ENCODE results near the gene TYW5.

TYW5 gene, protein sequence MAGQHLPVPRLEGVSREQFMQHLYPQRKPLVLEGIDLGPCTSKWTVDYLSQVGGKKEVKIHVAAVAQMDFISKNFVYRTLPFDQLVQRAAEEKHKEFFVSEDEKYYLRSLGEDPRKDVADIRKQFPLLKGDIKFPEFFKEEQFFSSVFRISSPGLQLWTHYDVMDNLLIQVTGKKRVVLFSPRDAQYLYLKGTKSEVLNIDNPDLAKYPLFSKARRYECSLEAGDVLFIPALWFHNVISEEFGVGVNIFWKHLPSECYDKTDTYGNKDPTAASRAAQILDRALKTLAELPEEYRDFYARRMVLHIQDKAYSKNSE

GRCh38 chr2:199955339-199956061 is at the start of gene TYW5, which contains the start of gene MAIP1:
TSS of gene TYW5 (minus strand) at chr2:199955491. CDS start at chr2:199955470, 21 bp downstream.
TSS of gene MAIP1 (plus strand) at chr2:199955582. CDS start at chr2:199955799, 217 bp downstream.
- DNase-seq, result peak; percentile 79 to 98 (median 84)
- intact Hi-C loops (cut with DNase I), result loop anchor here (2.0 kb wide), 1 partner anchor 45 kb away; the partner anchor contains the start of gene C2orf69

DNA sequence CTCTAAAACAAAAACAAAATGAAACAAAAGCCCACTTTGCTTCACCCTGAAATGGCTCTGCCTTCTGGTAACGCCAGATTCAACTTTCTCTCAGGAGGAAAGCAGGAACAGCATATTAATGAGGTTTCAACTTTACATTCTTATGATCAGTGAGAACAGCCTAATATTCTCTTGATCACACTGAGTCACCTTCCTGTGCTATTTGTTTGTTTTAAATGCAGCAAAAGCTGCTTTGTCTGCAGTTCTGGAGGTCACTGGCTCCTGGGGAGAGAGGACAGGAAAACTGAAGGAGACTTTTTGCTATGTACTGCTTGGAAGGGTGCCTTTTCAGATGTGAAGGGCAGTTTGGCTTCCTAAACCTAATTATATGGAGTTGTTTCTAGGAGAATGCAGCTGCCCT is 48.2 kb upstream of the TYW5 start:
- no peak for DNase-seq
- intact Hi-C loops (cut with DNase I), result no loop called here

DNA sequence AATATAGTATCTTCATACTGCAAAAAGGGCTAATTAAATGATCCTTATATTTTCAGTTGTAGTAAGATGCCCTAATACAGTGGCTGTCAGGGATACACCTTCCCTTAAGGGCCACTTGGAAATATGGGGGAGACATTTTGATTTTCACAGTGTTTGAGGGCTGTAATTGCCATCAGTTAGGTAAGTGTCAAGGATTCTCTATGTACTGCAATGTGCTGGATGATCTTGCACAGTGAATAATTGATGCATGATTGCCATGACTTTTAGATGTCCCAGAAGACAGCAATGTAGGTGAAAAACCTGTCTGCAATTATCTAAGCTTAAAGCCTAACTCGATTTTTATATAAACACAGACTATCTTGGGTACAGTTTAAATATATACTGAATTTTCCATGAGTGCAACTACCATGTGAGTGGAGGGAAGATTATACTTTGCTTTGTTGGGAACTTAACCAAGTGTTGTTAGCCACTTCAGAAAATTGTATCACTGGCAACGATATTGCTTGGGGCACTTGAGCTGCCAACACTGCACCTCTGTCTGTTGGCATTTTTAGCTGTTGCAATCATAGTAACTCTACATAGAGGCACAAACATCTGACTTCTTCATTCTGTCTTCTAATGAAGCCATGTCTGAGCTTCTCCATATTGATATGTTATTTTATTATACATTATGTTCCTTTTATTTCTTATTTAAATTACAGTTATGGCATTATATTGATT is 45.3 kb upstream of the TYW5 start:
- intact Hi-C loops (cut with DNase I), result no loop called here
- no peak for DNase-seq

DNA sequence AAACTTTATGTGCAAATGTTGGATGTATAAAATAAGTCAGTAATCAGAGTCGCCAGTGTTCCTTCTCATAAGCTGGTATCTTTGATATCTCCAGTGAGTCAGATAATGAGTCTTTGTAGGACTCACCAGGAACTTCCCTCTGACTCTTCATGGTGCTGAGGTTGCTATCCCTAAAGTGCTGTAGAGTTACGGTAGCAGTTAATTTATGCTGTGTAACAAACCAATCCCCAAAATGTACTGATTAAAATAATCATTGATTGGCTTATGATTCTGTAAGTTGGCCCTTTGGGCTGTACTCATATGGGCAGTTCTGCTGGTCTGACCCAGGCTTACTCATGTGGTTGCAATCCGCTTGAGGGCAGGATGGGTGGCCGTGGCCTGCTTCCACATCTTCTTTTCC is 43.9 kb upstream of the TYW5 start:
- DNase-seq, result no peak
- intact Hi-C loops (cut with DNase I), result no loop called here

DNA sequence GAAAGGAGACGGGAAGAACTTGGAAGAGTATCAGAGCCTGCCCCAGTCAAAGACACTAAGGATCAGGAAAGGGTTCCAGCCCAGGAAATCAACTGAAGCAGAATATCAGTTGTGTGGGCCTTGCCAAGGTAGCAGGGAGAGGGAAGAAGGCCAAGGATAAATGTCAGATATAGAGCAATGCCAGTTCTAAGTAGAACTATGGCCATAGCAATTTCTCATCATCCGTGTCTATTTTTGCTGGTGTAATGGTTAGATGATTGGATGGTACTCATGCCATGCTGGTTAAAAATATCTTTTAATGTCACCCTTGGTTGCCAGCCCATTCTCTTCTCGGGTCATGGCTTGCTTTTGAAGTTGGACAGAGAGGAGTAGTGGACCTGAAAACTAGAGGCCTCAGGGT is 42.0 kb upstream of the TYW5 start:
- intact Hi-C loops (cut with DNase I), result no loop called here

DNA sequence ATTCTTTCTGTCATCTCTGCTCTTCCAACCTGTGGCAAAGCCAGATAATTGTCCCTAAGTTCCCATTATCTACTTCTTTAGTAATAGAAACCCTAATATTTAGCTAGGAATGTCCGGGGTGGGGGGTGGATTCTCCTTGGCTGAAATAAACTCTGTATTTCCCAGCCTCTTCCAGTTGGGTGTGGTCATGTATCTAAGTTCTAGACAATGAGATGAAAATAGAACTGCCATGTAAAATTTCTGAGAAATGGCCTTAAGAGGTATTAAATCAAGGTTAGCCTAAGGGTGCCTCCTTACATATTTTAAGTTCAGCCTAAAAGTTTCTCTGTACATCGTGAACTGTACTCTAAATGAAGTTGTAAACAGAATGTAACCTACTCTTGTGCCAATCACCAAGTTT is 39.6 kb upstream of the TYW5 start:
- intact Hi-C loops (cut with DNase I), result no loop called here
- DNase-seq, result no peak

More for the DNA sequence above, 42.0 kb upstream of the TYW5 start:
- DNase-seq, result no peak

GRCh38 chr2:199994371-199994770 is 39.1 kb upstream of the TYW5 start:
- DNase-seq, result no peak
- intact Hi-C loops (cut with DNase I), result no loop called here

DNA sequence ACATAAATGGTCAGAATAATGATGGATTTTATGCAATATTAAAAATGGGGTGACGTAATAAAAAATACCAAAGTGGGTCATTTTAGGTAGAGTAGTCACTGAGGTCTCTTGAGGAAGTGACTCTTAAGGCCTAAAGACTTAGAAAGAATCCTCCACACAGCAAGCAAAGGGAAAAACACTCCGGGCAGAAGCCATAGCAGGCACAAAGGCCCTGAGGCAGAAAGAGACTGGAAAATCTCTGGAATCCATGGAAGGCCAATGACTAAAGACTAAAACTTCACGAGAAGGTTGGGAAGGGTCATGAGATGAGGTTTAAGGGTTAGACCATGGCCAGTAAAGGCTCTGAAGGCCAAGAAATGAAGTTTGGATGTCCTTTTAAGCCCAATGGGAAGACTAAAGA is 37.0 kb upstream of the TYW5 start:
- intact Hi-C loops (cut with DNase I), result no loop called here
- no peak for DNase-seq

GRCh38 chr2:199991691-199992090 is 36.4 kb upstream of the TYW5 start:
- no peak for DNase-seq
- intact Hi-C loops (cut with DNase I), result no loop called here

- intact Hi-C loops (cut with DNase I), result loop anchor here (5.0 kb wide), 1 partner anchor 317 kb away; the partner anchor contains the start of gene SPATS2L
- no peak for DNase-seq
Measured at GRCh38 chr2:199989822-199990221, 34.5 kb upstream of the TYW5 start.

DNA sequence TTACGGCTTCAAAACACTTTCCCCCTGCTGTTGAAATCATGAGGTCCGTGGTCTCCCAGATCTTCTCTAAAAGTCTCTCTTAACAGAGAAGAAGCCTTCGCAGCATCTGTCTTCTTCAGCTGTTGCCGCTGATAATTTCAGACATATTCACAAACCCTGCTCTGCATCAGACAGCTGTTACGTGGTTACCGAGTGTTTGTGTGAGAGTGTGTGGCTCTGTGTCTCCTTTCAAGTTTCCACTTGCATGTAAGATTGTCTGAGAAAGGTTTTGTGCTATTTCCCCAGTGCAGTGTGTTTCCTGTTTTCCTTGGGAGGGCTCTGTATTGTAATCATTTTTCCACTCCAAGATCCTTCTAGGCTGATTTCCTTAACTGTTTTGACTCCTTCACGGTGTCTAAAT is 32.9 kb upstream of the TYW5 start:
- no peak for DNase-seq
- intact Hi-C loops (cut with DNase I), result loop anchor here (5.0 kb wide), 1 partner anchor 319 kb away; the partner anchor contains the start of gene SPATS2L

DNA sequence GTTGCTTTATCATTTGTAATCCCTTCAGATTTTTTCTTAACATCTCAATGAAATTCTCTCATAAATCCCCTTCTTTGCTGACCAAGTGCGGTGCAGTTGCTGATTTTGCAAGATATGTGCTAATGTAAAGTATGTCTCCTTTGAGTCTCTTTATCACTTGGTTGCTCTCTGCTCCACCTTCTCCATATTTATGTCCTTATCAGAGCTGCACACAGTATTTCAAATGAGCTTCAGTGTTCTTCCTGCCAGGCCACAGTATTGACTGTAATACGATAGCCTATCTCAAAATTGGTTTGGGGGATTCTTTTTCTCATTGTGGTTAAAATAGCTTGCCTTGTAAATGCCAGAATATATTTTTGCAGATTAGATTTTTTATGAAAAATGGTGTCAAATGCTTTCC is 32.3 kb upstream of the TYW5 start:
- intact Hi-C loops (cut with DNase I), result loop anchor here (5.0 kb wide), 1 partner anchor 320 kb away; the partner anchor contains the start of gene SPATS2L
- DNase-seq, result no peak

- intact Hi-C loops (cut with DNase I), result loop anchor here (5.0 kb wide), 1 partner anchor 322 kb away; the partner anchor contains the start of gene SPATS2L
- peak in 6 of 10 donors; percentile 35 to 76 (median 43) for DNase-seq
Measured at GRCh38 chr2:199985625-199986207, 30.4 kb upstream of the TYW5 start.

DNA sequence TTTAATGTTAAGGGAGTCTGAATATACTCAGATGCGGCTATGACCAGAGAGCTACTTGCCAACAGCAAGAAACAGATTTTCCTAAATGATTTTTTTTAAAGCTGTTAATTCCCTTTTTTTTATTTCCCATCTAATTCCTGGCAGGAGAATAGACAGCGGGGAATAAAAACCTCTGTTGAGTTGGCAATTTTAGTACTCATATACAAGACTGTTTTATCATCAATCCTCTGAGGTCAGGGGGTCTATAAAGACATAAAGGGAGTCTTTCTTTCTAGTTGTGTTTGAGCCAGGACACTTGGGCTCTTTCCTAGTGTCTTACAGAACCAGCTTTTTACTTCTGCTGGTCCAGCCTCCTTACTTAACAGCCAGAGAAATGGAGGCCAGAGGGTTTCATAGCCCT is 29.5 kb upstream of the TYW5 start:
- intact Hi-C loops (cut with DNase I), result loop anchor here (5.0 kb wide), 2 partner anchors 323 to 718 kb away; partner anchors contain the start of gene SPATS2L
- DNase-seq, result no peak

GRCh38 chr2:199984159-199984558 is 28.9 kb upstream of the TYW5 start:
- intact Hi-C loops (cut with DNase I), result loop anchor here (5.0 kb wide), 1 partner anchor 718 kb away; no protein-coding TSS in a partner anchor
- no peak for DNase-seq

GRCh38 chr2:199983534-199983933 is 28.2 kb upstream of the TYW5 start:
- DNase-seq, result no peak
- intact Hi-C loops (cut with DNase I), result loop anchor here (5.0 kb wide), 1 partner anchor 719 kb away; no protein-coding TSS in a partner anchor

DNA sequence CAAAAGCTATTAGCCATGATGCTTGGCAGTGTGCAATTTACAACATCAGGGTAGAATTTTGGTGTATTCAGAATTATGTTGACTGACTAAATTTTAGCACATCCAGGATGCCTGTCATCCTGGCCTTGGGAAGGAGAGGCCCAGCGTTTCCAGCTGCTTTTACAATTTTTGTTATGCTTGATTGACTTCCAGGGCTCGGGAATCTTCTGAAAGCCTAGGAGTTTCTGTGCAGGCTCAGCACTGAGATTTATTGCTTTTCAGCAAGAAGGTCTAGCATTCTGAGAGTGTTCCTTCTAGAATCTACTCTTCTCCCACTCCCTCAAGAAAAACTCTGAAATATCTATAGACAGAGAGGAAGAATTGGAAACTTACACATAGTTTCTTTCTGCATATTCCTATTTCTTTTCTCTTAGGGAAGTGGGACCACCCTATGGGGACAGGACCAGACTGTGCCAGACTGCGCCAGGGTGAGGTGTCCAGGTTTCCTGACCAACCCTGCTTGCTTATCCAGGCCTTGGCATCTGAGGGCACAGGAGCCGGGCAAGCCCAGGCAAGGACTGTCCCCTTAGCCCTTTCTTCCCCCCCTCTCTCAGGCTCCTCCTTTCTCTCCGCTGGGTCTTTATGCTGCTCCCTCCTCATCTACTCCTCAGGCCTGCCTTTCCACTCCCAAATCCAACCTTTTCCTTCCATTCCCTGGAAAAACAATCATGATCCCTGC is 27.0 kb upstream of the TYW5 start:
- intact Hi-C loops (cut with DNase I), result loop anchor here (5.0 kb wide), 1 partner anchor 720 kb away; no protein-coding TSS in a partner anchor
- no peak for DNase-seq

DNA sequence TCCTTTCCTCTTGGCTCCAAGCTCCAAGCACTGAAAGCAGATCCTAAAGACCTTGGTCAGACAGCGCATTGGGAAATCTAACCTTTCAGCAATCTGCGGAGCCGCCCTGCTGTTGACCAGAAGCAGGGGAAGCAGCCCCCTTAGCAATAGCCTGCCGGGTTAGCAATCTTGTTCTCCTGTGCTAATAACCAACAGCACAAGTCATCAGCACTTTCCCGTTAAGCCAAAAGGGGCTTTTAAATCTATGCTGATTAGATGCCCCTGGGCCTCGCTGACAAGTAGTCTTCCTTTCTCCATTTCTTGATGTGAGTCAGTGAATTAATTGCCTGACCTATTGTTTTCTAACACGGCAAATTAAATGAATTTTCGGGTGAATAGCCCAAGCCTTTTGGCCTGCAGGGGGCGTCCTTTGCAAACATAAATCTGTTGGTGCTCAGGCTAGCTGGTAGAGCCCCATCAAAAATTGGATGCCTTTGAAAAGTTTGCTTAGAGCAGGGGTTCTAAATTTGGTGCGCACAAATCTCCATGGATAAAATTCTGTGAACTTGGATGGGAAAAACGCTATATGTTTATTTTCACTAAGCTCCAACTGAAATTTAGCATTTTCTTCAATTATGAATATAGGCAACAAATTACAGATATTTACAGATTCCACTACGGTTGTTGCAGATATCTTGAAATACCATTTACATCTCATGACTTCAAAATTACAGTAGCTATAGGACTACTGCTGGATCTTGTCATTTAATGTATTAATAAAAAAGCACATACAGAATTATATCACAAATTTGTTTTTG is 24.7 kb upstream of the TYW5 start:
- intact Hi-C loops (cut with DNase I), result loop anchor here (1.0 to 5.0 kb wide), 2 partner anchors 501 to 722 kb away; no protein-coding TSS in a partner anchor
- DNase-seq, result peak; percentile 66 to 97 (median 90)

GRCh38 chr2:199979398-199979797 is 24.1 kb upstream of the TYW5 start:
- no peak for DNase-seq
- intact Hi-C loops (cut with DNase I), result no loop called here

Data from posterior cingulate gyrus (tissue), 11 donors.